Kidney (tissue), 14 donors: ENCODE results near the gene ERC2. TPM values are rescaled to one million over a fixed set of nuclear protein-coding genes. Genes with fewer than 3 reads are reported as not detected.

ENCODE experiments used
- DNase-seq, 5 donors: peaks; one replicate each; pipeline ENCODE4 v3.0.0-alpha.2; 2013 to 2020
- FAIRE-seq: peaks from 2 replicates; lab custom pipeline; 2012; peaks lifted over from hg19 to GRCh38; lab: Jason Lieb, UNC
- H3K27ac ChIP-seq, 2 donors: one replicate each; pipeline ENCODE4 v1.7.0; 2013; ENCODE audit warnings: low read depth in 2 of 2, low read length in 2 of 2, inconsistent platforms in 1 of 2
- H3K27me3 ChIP-seq: one replicate; pipeline ENCODE4 v1.7.1; 2013; ENCODE audit warnings: low read length, inconsistent platforms; ENCODE audit not compliant: control insufficient read depth, insufficient read depth
- H3K36me3 ChIP-seq, 3 donors: one replicate each; pipeline versions ENCODE4 v1.7.0 to v1.7.1; 2013; ENCODE audit warnings: low read length in 3 of 3, control low read depth in 1 of 3, inconsistent platforms in 1 of 3; ENCODE audit not compliant: insufficient read depth in 3 of 3, control insufficient read depth in 2 of 3
- H3K4me1 ChIP-seq, 3 donors: one replicate each; pipeline versions ENCODE4 v1.7.0 to v1.7.1; 2013; ENCODE audit warnings: low read length in 3 of 3, inconsistent platforms in 1 of 3, low read depth in 1 of 3; ENCODE audit not compliant: control insufficient read depth in 2 of 3, insufficient read depth in 2 of 3
- H3K4me3 ChIP-seq, 3 donors: one replicate each; pipeline versions ENCODE4 v1.7.0 to v1.8.1; 2013; ENCODE audit warnings: low read length in 3 of 3, control low read depth in 1 of 3, inconsistent platforms in 1 of 3
- H3K9ac ChIP-seq, 3 donors: one replicate each; pipeline versions ENCODE4 v1.7.0 to v1.7.1; 2013; ENCODE audit warnings: low read length in 3 of 3, control low read depth in 1 of 3, inconsistent platforms in 1 of 3
- H3K9me3 ChIP-seq, 3 donors: one replicate each; pipeline versions ENCODE4 v1.7.0 to v1.7.1; 2013; ENCODE audit warnings: low read length in 3 of 3, control low read depth in 1 of 3, inconsistent platforms in 1 of 3; ENCODE audit not compliant: control insufficient read depth in 2 of 3, insufficient read depth in 1 of 3
- CTCF ChIP-seq: IDR thresholded peaks from 3 replicates; pipeline ENCODE4 v1.5.1; 2012; ENCODE audit warnings: mild to moderate bottlenecking, moderate library complexity, borderline replicate concordance; ENCODE audit not compliant: insufficient read depth; ENCODE audit errors: extremely low read depth
- intact Hi-C: fragments of 100-400 bp; cut with DNase I; formaldehyde crosslinking; loops from one replicate; pipeline ENCODE4 v1.11.1; 2022
- polyA plus RNA-seq: library from polyadenylated mRNA; stranded (reverse); fragments of 350-450 nt; fragmentation: Illumina TruSeq; extraction: RNeasy Lipid Tissue Mini Kit (QIAGEN cat#74804); gene quantifications from one replicate; pipeline ENCODE4 v1.2.3, GENCODE V29; 2014; ENCODE audit warnings: low read depth, low replicate concordance; ENCODE audit not compliant: insufficient read depth
- total RNA-seq: library from RNA; stranded (reverse); fragmentation: NEBNext Ultra II Directional; extraction: Animal tissue kit (Norgen Biotek cat#: 25700); gene quantifications from one replicate; pipeline ENCODE4 v1.2.1, GENCODE V29; 2021
- donor health status: control.
- donor health status: control.
- donor health status: control.
- donor health status: control.
- donor health status: control.
- donor health status: DM: yes; HTN: yes; CAD: no.
- donor health status: Normal renal cell carcinoma (clear cell type).

ERC2 gene
- total and polyA plus RNA-seq, 2 donors from 2014 or later = 0.92 to 3.8 TPM

GRCh38 chr3:55543181-55543614 lies 925.1 kb downstream of the ERC2 start:
- H3K27me3 ChIP-seq = no peaks in the 10 kb centered on the region
- FAIRE-seq (no peak), DNase-seq (peak; percentile 73 to 85 (median 77))
- TF ChIP-seq CTCF = no peak
- no peak overlapping the region for H3K4me3 ChIP-seq
- H3K9ac ChIP-seq = no peak overlapping the region
- H3K27ac ChIP-seq = no peak overlapping the region
- intact Hi-C loops = no loop called here
- no peaks in the 10 kb centered on the region for H3K36me3 ChIP-seq
- no peaks in the 10 kb centered on the region for H3K4me1 ChIP-seq
- H3K9me3 ChIP-seq = no peaks in the 10 kb centered on the region

GRCh38 chr3:55541456-55541855 lies 926.8 kb downstream of the ERC2 start:
- Histone ChIP-seq H3K27ac (no peak overlapping the region), H3K9me3 (no peaks in the 10 kb centered on the region), H3K4me1 (no peaks in the 10 kb centered on the region), H3K4me3 (no peak overlapping the region), H3K9ac (no peak overlapping the region), H3K36me3 (no peaks in the 10 kb centered on the region), H3K27me3 (no peaks in the 10 kb centered on the region)
- FAIRE-seq (no peak), DNase-seq (no peak)
- intact Hi-C loops = no loop called here
- no peak for TF ChIP-seq CTCF

DNA sequence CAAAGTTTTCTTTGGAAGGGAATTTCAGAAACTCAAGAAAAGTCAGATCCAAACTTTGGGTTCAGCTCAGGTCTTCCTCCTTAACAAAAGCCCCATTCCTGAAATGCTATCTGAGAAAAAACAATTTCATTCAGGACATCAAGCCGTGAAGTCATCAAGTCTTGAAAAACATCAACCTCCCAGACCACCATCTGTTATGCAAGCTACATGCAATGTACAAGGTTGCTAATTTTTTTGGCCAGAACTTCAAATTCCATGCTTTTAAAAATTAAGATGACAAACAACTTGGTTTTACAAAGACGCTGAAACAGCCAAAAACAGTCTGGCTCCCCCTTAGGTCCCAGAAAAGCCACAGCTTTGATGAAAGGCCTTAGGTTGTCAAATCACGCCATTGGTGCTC lies 927.3 kb downstream of the ERC2 start:
- Histone ChIP-seq H3K27me3 (no peaks in the 10 kb centered on the region), H3K4me3 (no peak overlapping the region), H3K9me3 (no peaks in the 10 kb centered on the region), H3K36me3 (no peaks in the 10 kb centered on the region), H3K9ac (no peak overlapping the region), H3K4me1 (no peaks in the 10 kb centered on the region), H3K27ac (no peak overlapping the region)
- DNase-seq = peak in 1 of 5 donors; percentile 48
- intact Hi-C loops = no loop called here
- no peak for TF ChIP-seq CTCF
- FAIRE-seq = no peak

DNA sequence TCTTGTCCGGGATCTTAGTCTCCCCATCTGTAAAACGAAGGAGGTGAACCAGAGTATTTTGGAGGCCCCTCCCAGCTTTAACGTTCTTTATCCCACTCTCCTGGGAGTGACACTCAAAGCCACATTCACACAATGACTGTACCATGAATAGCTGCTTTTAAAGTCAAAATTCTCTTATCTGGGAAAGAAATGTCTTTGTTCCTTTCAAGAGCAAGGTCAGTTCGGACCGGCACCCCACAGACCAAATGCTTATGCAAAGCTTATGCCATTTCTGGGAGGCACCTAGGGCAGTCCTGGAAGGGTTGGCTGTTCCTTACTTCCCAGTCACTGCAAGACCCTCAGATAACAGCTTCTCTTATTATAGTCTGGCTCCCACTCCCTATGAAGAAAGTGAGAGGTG lies 927.7 kb downstream of the ERC2 start:
- Histone ChIP-seq H3K27me3 (no peaks in the 10 kb centered on the region), H3K4me1 (no peaks in the 10 kb centered on the region), H3K9ac (no peak overlapping the region), H3K9me3 (no peaks in the 10 kb centered on the region), H3K4me3 (no peak overlapping the region), H3K36me3 (no peaks in the 10 kb centered on the region), H3K27ac (no peak overlapping the region)
- FAIRE-seq = no peak
- no peak for TF ChIP-seq CTCF
- intact Hi-C loops = no loop called here
- no peak for DNase-seq
